GM23338 (cell line): ENCODE measurements around the gene SPRED2. TPM values are rescaled to one million over a fixed set of nuclear protein-coding genes. Genes with fewer than 3 reads are reported as not detected.

Experiments used
- ATAC-seq: fragments of 200-7000 bp; cut with Tn5 transposase; 3 replicates; pipeline ENCODE4 v1.9.1; 2020
- DNase-seq: peaks from one replicate; pipeline ENCODE4 v3.0.0-alpha.2; 2015; ENCODE audit warnings: low spot score
- H2AFZ ChIP-seq: fragments of 200-600 bp; sonication (generic); 2 replicates; pipeline ENCODE4 v1.8.0; 2016; ENCODE audit warnings: antibody characterized with exemption, mild to moderate bottlenecking, moderate library complexity
- H3F3A ChIP-seq: fragments of 200-600 bp; sonication (generic); replicated peaks from 2 replicates; pipeline ENCODE4 v1.8.0; 2017; ENCODE audit warnings: antibody characterized with exemption, mixed run types, low read depth
- H3K27ac ChIP-seq: fragments of 200-600 bp; sonication (generic); 2 replicates; pipeline ENCODE4 v1.6.1; 2016; ENCODE audit warnings: low read depth
- H3K27me3 ChIP-seq: fragments of 200-600 bp; sonication (generic); 2 replicates; pipeline ENCODE4 v1.8.0; 2016; ENCODE audit warnings: mild to moderate bottlenecking, mixed run types, moderate library complexity; ENCODE audit not compliant: insufficient read depth
- H3K36me3 ChIP-seq: fragments of 200-600 bp; sonication (generic); 2 replicates; pipeline ENCODE4 v1.8.0; 2016; ENCODE audit warnings: mild to moderate bottlenecking; ENCODE audit not compliant: insufficient read depth
- H3K4me1 ChIP-seq: fragments of 200-600 bp; sonication (generic); 2 replicates; pipeline ENCODE4 v1.8.0; 2016; ENCODE audit warnings: mild to moderate bottlenecking, moderate library complexity; ENCODE audit not compliant: insufficient read depth
- H3K4me2 ChIP-seq: fragments of 200-600 bp; sonication (generic); 2 replicates; pipeline ENCODE4 v1.7.1; 2017; ENCODE audit warnings: mixed run types
- H3K4me3 ChIP-seq: fragments of 200-600 bp; sonication (generic); 2 replicates; pipeline ENCODE4 v1.6.1; 2016; ENCODE audit warnings: mixed run types
- H3K79me2 ChIP-seq: fragments of 200-600 bp; sonication (generic); replicated peaks from 2 replicates; pipeline ENCODE4 v1.8.0; 2017; ENCODE audit warnings: mild to moderate bottlenecking; ENCODE audit not compliant: insufficient read depth
- H3K9me2 ChIP-seq: fragments of 200-600 bp; sonication (generic); 2 replicates; pipeline ENCODE4 v1.8.0; 2017; ENCODE audit not compliant: insufficient read depth
- H4K20me1 ChIP-seq: fragments of 200-600 bp; sonication (generic); replicated peaks from 2 replicates; pipeline ENCODE4 v1.8.0; 2017; ENCODE audit warnings: mild to moderate bottlenecking; ENCODE audit not compliant: insufficient read depth
- H3K27ac Mint-ChIP-seq: 2 replicates; pipeline ENCODE4 v1.8.0; 2020; ENCODE audit warnings: inconsistent platforms, mild to moderate bottlenecking, moderate library complexity, mixed read lengths
- H3K27me3 Mint-ChIP-seq: 3 replicates; pipeline ENCODE4 v1.8.0; 2022; ENCODE audit warnings: low read depth, mild to moderate bottlenecking, moderate library complexity, mixed read lengths, inconsistent platforms; ENCODE audit not compliant: insufficient read depth, poor library complexity
- H3K36me3 Mint-ChIP-seq: 3 replicates; pipeline ENCODE4 v1.8.0; 2021; ENCODE audit warnings: low read depth, mild to moderate bottlenecking, inconsistent platforms, moderate library complexity, mixed read lengths
- H3K4me1 Mint-ChIP-seq: 3 replicates; pipeline ENCODE4 v1.8.0; 2020; ENCODE audit warnings: mild to moderate bottlenecking, inconsistent platforms, mixed read lengths
- H3K4me3 Mint-ChIP-seq: 3 replicates; pipeline ENCODE4 v1.8.0; 2021; ENCODE audit warnings: moderate library complexity, mild to moderate bottlenecking, inconsistent platforms, mixed read lengths
- H3K9me3 Mint-ChIP-seq: 3 replicates; pipeline ENCODE4 v1.8.0; 2020; ENCODE audit warnings: moderate library complexity, mild to moderate bottlenecking, inconsistent platforms, mixed read lengths
- CREB1 ChIP-seq: fragments of 250-450 bp; sonication (Bioruptor Pico); IDR thresholded peaks from 2 replicates; pipeline ENCODE4 v1.5.0; 2020; ENCODE audit warnings: low read depth, mild to moderate bottlenecking, moderate library complexity
- EZH2phosphoT487 ChIP-seq: fragments of 200-600 bp; sonication (generic); IDR thresholded peaks from one replicate; pipeline ENCODE4 v1.8.1; 2018; ENCODE audit warnings: antibody characterized with exemption; ENCODE audit not compliant: unreplicated experiment
- JUNB ChIP-seq: IDR thresholded peaks from one replicate; pipeline ENCODE4 v1.6.1; 2016; ENCODE audit warnings: antibody characterized with exemption; ENCODE audit not compliant: unreplicated experiment
- NANOG ChIP-seq: IDR thresholded peaks from 2 replicates; pipeline ENCODE4 v1.6.1; 2016; ENCODE audit warnings: antibody characterized with exemption, borderline replicate concordance
- POLR2AphosphoS5 ChIP-seq: IDR thresholded peaks from 2 replicates; pipeline ENCODE4 v1.6.1; 2016; ENCODE audit warnings: antibody characterized with exemption, low read depth
- STAT1 ChIP-seq: IDR thresholded peaks from one replicate; pipeline ENCODE4 v1.6.1; 2016; ENCODE audit warnings: antibody characterized with exemption; ENCODE audit not compliant: unreplicated experiment
- ZNF114 ChIP-seq: fragments of 250-450 bp; sonication (Bioruptor Pico); IDR thresholded peaks from 2 replicates; pipeline ENCODE4 v1.5.0; 2020; ENCODE audit warnings: mild to moderate bottlenecking, moderate library complexity
- ZNF331 ChIP-seq: fragments of 250-450 bp; sonication (Bioruptor Pico); IDR thresholded peaks from 2 replicates; pipeline ENCODE4 v1.5.0; 2020; ENCODE audit warnings: low read depth, mild to moderate bottlenecking, moderate library complexity
- polyA plus RNA-seq: library from polyadenylated mRNA; unstranded; fragments of >200 nt; fragmentation: Nextera tagmentation; extraction: Ambion mirVana; gene quantifications from 2 replicates; pipeline ENCODE4 v1.2.1, GENCODE V29; 2016
- total RNA-seq: library from RNA; depleted of rRNA; stranded (reverse); fragments of >200 nt; shearing (Covaris generic); gene quantifications from 2 replicates; pipeline ENCODE4 v1.2.3, GENCODE V29; 2014
- TF ChIP-seq, protein P1 (sequence below): fragments of 250-450 bp; sonication (Bioruptor Pico); IDR thresholded peaks from 2 replicates; pipeline ENCODE4 v1.5.0; 2020; ENCODE audit warnings: mild to moderate bottlenecking, moderate library complexity
- TF ChIP-seq, protein P2 (sequence below): IDR thresholded peaks from 2 replicates; pipeline ENCODE4 v1.6.1; 2016; ENCODE audit warnings: antibody characterized with exemption

SPRED2 gene
- total and polyA plus RNA-seq, 2 experiments from 2014 or later = 8.7 to 13.0 TPM

DNA sequence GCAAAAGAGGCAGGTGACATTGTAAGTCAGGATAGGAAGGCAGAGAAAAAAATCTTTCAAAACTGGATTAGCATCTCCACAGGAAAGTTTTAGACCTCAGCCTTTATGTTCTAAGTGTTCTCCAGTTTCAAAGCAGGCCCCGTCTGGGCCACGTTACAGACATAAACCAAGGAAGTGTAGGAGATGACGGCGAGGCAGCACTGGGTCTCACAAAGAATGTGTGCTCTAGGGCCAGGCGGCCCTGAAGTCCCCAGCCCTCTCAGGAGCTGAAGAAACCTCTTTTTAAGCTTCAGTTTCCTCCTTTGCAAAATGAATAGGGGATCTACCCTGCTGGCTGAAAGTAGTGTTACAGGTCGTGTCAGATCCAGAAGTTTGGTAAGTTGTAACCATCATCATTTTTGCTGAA lies 81.7 kb downstream of the SPRED2 start (continued):
- TF ChIP-seq, protein P1, sequence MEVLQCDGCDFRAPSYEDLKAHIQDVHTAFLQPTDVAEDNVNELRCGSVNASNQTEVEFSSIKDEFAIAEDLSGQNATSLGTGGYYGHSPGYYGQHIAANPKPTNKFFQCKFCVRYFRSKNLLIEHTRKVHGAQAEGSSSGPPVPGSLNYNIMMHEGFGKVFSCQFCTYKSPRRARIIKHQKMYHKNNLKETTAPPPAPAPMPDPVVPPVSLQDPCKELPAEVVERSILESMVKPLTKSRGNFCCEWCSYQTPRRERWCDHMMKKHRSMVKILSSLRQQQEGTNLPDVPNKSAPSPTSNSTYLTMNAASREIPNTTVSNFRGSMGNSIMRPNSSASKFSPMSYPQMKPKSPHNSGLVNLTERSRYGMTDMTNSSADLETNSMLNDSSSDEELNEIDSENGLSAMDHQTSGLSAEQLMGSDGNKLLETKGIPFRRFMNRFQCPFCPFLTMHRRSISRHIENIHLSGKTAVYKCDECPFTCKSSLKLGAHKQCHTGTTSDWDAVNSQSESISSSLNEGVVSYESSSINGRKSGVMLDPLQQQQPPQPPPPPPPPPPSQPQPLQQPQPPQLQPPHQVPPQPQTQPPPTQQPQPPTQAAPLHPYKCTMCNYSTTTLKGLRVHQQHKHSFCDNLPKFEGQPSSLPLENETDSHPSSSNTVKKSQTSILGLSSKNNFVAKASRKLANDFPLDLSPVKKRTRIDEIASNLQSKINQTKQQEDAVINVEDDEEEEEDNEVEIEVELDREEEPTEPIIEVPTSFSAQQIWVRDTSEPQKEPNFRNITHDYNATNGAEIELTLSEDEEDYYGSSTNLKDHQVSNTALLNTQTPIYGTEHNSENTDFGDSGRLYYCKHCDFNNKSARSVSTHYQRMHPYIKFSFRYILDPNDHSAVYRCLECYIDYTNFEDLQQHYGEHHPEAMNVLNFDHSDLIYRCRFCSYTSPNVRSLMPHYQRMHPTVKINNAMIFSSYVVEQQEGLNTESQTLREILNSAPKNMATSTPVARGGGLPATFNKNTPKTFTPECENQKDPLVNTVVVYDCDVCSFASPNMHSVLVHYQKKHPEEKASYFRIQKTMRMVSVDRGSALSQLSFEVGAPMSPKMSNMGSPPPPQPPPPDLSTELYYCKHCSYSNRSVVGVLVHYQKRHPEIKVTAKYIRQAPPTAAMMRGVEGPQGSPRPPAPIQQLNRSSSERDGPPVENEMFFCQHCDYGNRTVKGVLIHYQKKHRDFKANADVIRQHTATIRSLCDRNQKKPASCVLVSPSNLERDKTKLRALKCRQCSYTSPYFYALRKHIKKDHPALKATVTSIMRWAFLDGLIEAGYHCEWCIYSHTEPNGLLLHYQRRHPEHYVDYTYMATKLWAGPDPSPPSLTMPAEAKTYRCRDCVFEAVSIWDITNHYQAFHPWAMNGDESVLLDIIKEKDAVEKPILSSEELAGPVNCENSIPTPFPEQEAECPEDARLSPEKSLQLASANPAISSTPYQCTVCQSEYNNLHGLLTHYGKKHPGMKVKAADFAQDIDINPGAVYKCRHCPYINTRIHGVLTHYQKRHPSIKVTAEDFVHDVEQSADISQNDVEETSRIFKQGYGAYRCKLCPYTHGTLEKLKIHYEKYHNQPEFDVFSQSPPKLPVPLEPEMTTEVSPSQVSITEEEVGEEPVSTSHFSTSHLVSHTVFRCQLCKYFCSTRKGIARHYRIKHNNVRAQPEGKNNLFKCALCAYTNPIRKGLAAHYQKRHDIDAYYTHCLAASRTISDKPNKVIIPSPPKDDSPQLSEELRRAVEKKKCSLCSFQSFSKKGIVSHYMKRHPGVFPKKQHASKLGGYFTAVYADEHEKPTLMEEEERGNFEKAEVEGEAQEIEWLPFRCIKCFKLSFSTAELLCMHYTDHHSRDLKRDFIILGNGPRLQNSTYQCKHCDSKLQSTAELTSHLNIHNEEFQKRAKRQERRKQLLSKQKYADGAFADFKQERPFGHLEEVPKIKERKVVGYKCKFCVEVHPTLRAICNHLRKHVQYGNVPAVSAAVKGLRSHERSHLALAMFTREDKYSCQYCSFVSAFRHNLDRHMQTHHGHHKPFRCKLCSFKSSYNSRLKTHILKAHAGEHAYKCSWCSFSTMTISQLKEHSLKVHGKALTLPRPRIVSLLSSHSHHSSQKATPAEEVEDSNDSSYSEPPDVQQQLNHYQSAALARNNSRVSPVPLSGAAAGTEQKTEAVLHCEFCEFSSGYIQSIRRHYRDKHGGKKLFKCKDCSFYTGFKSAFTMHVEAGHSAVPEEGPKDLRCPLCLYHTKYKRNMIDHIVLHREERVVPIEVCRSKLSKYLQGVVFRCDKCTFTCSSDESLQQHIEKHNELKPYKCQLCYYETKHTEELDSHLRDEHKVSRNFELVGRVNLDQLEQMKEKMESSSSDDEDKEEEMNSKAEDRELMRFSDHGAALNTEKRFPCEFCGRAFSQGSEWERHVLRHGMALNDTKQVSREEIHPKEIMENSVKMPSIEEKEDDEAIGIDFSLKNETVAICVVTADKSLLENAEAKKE = 0 out of 2 replicates have a peak, but pooled peaks have one; percentile 2
- no peak for TF ChIP-seq JUNB

DNA sequence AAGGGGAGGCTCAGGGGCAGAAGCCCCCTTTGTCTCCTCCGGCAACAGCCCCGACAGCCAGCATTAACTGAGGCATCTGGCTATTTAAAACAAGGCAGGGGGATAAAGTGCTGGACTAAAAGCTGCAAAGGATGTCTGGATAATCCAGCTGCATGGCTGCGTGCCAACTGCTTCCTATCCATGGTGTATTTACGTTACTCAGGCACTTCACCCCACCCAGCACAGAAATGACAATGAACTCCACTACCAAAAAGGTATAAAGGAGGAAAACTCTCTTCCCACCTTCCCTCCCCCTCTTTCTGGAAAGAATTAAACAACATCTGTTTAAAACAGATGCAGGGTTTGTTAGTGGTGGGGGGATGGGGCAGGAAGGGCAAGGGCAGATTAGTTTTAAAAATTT lies 82.5 kb downstream of the SPRED2 start:
- no peaks in the 10 kb centered on the region; the same call in 2 of the 3 replicates for H3K36me3 Mint-ChIP-seq
- DNase-seq (peak; percentile 21), ATAC-seq (peak; percentile 16)
- Histone ChIP-seq H3K9me2 (no peaks in the 10 kb centered on the region), H3K4me2 (peak overlapping the region; percentile 70), H2AFZ (no peak overlapping the region), H3K4me1 (peaks cover 27% of the 10 kb centered on the region), H3K27me3 (no peaks in the 10 kb centered on the region), H3K27ac (0 out of 2 replicates have a peak overlapping the region, but pooled peaks have one; percentile 34), H3K4me3 (no peak overlapping the region; the same call in 1 of the 2 replicates), H4K20me1 (peaks cover 21% of the 10 kb centered on the region), H3K36me3 (no peaks in the 10 kb centered on the region), H3F3A (no peaks in the 10 kb centered on the region), H3K79me2 (0 out of 2 replicates have a peak, but pooled peaks cover 5% of the 10 kb centered on the region)
- peaks cover 9% of the 10 kb centered on the region for H3K27me3 Mint-ChIP-seq
- H3K9me3 Mint-ChIP-seq = no peaks in the 10 kb centered on the region
- H3K27ac Mint-ChIP-seq = no peak overlapping the region; the same call in 1 of the 2 replicates
- peaks cover 34% of the 10 kb centered on the region for H3K4me1 Mint-ChIP-seq
- H3K4me3 Mint-ChIP-seq = no peak overlapping the region
- TF ChIP-seq CREB1 (CRISPR knock-in tag) (no peak), ZNF114 (CRISPR knock-in tag) (no peak), JUNB (no peak), EZH2phosphoT487 (no peak), POLR2AphosphoS5 (no peak), NANOG (no peak), ZNF331 (CRISPR knock-in tag) (no peak), STAT1 (no peak)
- TF ChIP-seq, protein P2, sequence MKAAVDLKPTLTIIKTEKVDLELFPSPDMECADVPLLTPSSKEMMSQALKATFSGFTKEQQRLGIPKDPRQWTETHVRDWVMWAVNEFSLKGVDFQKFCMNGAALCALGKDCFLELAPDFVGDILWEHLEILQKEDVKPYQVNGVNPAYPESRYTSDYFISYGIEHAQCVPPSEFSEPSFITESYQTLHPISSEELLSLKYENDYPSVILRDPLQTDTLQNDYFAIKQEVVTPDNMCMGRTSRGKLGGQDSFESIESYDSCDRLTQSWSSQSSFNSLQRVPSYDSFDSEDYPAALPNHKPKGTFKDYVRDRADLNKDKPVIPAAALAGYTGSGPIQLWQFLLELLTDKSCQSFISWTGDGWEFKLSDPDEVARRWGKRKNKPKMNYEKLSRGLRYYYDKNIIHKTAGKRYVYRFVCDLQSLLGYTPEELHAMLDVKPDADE = no peak
